GM19099 (cell line): Measurements from ENCODE around the gene OTUB2.

ENCODE experiments used
- POLR2A ChIP-seq: IDR thresholded peaks from 3 replicates; pipeline ENCODE4 v1.6.1; 2011; ENCODE audit warnings: low read depth; ENCODE audit not compliant: insufficient read length; ENCODE audit errors: extremely low read depth

OTUB2 gene

DNA sequence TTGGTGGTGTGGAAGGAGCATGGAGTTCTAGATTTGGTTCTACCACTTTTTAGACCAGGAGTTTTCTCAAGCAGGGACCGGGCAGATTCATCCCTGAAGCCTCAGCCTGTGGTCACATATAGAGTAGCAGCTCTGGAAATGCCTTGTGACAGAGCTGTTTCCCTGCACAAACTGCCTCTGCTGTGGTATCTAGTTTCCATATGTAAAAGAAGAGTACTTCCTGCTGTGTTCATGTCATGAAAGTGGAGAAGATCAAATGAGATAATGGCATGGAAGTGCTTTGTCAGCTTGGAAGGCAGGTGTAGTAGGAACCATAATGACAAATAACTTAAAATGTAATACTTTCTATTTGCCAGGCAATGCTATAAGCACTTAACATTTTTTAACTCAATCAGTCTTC is 26.1 kb downstream of the OTUB2 start:
- no peak for TF ChIP-seq POLR2A

DNA sequence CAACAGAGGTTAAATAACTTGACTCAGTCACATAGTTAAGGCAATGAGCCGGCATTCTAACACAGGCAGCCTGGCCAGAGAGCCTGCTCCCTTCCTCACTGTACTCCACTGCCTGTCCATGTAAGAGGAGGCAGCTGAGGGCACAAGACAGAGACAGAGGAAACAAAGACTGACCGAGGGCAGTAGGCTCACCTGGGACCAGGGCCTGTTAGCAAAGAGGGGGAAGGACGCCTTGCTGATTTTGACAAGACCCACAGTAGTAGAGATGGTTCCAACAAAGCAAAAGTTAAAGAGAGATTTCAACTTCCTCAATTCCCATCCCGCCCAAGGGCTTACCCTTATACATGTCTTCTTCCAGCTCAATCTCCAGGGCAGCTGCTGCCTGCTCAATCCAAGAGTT is 26.5 kb downstream of the OTUB2 start:
- TF ChIP-seq POLR2A = no peak

DNA sequence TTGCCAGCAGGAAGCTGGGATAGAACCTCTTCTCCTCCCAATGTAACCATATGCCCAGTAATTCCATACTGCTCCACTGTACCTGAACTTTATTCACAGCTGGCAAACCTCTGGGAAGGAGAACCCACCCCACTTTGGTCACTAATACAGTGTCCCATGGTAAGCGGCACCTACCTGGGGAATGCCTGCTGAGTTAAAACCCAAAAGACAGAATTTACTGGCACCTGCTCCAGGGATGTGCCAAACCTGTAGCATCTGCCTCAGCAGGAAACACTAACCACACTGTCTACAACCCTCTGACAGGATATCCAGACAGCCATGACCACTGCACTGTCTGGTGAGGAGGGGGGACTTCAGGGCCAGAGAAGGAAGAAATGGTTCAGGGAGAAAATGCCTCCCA is 28.3 kb downstream of the OTUB2 start:
- TF ChIP-seq POLR2A = no peak

DNA sequence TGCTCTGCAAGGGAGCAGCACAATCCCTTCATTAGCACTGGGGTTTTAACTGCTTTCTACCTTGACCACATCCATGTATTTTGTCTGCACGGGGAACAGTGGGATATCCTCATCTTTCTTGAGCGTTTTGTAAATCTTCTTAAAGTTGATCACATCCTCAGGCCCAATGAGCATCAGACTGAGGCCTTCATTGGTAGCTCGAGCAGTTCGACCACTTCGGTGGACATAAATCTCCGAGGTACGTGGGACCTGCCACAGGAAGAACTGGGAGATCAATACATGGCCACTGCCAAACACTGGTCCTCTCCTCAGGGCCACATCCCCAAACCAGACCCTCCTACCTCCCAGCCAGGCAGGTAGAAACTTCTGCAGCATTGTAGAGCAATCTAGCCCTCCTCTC is 28.8 kb downstream of the OTUB2 start:
- TF ChIP-seq POLR2A = no peak

DNA sequence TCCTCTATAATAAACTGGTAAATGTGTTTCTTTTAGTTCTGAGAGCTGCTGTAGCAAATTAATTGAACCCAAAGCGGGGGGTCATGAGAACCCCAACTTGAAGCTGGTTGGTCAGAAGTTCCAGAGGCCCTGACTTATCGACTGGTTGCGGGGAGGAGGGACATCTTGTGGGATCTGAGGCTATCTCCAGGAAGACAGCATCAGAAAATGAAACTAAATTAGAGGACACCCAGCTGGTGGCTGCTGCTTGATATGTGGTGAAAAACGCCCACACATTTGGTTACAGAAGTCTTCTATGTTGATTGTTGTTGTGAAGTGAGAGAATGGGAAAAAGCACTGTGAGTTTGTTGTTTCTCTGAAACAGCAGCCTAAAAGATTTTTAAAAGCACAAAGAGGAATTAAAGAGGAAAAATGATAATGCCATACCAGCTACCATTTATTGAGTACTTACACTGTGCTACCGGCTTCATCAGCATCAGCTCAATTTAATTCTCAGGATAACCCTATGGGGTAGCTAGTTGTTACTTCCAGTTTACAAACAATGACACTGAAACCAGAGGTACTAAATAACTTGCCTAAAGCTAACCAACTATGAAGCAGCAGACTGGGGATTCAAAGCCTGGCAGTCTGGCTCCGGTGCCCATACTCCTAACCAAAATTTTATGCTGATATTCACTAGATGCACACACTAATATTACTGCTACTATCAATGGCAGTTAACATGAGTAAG is 30.6 kb downstream of the OTUB2 start:
- no peak for TF ChIP-seq POLR2A

DNA sequence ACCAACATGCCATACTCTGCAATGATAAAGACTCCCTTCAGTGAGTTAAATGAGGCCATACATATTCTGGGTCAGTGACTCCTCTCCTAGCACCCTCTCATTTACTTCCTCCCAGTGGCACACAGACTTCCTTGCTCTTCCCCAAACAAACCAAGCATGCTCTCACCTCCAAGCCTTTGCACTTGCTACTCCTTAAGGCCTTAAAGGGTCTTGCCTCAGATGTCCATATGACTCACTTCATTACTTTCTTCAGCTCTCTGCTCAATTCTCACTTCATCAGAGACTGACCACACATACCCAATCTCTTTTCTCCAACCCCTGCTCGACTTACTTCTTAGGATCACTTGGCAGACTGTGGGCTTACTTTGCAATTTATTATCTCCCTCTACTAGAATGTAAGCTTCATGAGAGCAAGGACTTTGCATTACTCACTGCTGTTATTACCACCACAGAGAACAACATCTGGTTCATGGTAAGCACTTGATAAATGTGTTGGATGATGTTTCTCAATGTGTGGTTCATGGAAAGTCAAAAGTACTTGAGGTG is 32.1 kb downstream of the OTUB2 start:
- TF ChIP-seq POLR2A = no peak

DNA sequence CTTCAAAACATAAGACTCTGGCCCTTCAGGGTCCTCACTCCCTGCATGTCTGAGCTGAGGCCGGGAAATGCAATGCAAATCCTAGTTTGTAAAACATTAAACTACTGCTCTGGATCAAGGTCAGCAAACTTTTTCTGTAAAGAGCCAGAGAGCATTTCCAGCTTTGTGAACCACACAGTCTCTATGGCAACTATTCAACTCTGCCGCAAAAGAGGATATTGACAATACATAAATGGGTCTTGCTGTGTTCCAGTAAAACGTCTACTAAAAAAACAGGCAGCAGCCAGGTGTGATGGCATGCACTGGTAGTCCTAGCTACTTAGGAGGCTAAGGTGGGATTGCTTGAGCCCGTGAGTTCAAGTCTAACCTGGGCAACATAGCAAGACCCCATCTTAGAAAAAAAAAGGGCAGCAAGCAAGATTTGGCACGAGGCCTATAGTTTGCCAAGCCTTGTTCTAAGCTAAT is 32.6 kb downstream of the OTUB2 start:
- TF ChIP-seq POLR2A = no peak

DNA sequence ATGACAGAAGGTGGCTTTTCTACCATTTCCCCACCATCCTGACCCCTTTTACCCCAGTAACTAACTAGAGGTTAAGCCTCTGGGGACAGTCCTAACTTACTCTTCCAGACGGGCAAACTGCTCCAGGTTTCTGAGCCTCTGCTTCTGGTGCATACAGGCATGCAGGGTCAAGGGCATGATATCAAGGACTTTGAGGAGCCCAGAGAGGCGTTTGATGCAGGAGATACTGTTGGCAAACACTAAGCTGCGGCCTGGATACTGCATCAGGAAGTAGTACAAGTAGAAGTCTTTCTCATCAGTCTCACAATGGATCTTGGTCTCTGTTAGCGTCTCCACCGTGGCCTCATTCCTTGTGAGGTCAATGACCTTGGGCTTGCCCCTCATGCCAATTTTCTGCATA is 33.9 kb downstream of the OTUB2 start:
- no peak for TF ChIP-seq POLR2A

DNA sequence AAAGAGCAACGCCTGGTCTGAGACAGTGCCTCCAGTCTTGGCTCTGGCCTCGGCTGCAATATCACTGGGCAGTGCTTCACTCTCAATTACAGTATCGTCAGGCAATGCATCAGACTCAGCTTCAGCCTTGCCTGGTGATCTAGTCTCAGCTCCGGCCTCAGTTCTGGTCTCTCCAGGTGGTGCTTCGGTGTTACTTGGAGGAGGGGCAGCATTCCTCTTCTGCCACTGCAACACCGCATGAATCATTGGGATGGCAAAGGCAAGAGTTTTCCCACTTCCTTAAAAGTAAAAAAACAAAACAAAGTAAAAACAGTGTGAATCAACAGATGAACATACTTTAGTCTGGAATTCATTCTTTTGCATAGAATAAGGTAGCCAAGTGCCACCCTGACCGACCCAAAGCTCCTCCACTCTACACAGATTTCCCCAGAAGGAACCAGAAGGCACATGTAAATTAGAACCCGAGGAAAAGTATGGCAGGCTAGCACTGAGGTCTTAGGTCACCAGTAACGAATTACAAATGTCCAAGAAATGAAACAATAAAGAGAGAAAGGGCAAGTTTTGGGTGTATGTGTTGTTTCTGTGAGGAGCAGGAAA is 36.3 kb downstream of the OTUB2 start:
- TF ChIP-seq POLR2A = no peak

DNA sequence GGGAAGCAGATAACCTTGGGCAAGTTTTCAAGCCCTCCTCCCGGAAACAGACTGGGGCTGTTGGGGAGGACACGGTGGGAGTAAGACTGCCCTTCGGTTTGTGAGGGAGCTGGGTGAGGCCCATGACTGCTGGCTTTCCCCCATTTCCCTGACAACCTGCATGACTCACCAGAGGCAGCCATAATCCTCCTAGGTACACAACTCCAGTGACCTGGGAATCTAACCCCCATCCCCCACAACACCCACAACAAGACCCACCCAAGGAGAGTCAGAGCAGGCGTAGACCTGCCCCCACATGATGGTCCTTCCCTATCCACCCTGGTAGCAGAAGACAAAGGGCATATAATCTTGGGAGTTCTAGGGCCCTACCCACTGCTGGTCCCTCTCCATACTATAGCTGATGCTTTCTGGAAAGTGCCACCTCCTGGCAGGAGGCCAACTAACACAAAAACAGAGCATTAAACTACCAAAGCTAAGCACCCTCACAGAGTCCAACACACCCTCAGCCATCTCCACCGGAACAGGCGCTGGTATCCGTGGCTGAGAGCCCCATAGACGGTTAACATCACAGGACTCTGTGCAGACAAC is 40.0 kb downstream of the OTUB2 start:
- no peak for TF ChIP-seq POLR2A

DNA sequence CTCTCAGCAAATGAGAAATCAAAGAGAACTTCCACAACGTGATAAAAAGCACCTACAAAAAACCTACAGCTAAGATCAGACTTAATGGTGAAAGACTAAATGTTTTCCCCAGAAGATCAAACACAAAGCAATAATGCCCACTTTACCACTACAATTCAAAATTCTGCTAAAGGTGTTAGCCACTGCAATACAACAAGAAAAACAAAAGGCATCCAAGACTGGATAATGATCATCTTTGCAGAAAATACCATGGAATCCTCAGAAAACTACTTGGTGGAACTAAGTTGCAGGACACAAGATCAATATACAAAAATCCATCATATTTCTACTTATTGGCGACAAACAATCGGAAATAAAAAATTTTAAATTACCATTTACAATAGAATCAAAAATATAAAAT is 48.4 kb downstream of the OTUB2 start:
- no peak for TF ChIP-seq POLR2A

DNA sequence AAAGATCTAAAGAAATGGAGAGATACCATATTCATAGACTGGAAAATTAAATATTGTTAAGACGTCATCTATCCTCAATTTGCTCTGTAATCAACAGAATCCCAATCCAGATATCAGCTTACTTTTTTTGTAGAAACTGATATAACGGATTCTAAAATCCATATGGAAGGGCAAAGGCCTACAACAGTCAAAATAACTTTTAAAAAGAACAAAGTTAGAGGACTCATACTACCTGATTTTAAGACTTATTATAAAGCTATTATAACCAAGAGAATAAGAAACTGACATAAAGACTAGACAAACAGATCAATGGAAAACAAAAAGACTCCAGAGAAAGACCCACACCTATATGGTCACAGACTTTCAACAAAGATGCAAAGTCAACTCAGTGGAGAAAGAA is 48.9 kb downstream of the OTUB2 start:
- no peak for TF ChIP-seq POLR2A

DNA sequence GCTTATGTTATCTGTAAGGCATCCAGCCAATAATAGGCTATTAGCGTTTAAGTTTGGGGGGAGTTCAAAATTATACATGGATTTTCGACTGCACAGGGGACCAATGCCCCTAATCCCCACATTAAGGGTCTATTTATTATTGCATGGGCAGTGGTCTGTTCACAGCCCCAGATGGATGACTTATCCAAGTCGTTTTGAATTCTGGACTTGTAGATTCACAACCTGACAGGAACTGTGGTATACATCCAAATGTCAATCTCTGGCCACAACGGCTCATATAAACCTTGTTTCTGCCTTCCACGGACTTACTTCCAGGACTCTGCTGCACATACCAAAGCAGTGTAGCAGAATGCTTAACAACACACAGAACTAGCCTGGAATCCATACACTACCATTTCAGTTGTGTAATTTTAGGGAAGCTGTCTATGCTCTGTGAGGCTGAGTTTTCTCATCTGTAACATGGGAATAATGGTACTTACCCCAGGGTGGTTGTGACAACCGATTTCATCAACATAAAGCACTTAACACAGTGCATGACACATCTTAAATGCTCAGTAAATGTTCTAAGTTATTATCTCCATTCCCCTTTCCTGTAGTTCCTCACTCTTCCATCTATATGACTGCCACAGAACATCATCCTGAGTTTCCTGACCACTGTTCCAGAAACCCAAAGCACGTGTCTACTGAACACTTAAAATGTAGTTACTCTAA is 51.1 kb downstream of the OTUB2 start:
- no peak for TF ChIP-seq POLR2A

DNA sequence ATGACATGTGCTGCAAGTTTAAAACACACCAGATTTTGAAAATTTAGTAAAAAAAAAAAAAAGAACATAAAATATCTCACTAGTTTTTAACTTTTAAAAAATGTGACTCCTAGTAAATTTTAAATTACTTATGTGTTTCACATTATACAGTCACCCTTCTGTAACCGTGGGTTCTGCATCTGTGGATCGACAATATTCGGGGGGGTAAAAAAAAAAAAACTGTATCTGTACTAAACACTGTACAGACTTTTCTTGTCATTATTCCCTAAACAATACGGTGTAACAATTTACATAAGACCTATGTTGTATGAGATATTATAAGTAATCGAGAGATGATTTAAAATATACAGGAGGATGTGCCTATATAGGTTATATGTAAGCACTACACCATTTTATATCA is 51.7 kb downstream of the OTUB2 start:
- TF ChIP-seq POLR2A = no peak

DNA sequence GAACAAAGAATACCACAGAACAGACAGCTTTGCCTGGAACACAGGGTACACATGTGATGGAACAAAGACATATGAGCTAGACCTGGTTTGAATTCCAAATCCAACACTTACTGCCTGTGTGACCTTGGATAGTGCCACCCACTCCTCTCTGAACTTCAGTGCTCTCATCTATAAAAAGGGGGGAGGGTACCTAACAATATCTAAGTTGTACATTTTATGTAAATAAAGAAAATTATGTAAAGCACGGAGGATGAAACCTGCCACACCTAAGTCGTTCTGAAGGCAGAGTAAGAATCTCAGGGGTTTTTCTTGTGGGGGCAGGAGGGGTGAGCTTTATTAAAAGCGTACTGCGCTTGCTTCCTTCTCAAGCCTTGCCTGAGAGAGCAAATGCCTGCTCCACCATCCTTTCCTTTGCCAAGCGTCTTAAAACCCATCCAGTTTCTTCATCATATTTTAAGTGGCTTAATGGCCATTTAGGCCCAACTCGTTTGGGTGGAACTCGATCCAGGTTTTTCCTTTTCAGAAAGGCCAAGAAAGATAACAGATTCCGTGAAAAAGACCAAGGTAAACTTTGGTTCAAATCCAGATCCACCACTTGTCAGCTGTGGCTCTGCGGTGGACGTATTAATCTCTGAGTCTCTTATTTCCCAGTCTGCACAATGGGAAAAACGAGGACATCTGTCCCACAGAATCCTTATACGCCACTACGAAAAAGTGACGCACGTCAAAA is 53.9 kb downstream of the OTUB2 start:
- TF ChIP-seq POLR2A = no peak

DNA sequence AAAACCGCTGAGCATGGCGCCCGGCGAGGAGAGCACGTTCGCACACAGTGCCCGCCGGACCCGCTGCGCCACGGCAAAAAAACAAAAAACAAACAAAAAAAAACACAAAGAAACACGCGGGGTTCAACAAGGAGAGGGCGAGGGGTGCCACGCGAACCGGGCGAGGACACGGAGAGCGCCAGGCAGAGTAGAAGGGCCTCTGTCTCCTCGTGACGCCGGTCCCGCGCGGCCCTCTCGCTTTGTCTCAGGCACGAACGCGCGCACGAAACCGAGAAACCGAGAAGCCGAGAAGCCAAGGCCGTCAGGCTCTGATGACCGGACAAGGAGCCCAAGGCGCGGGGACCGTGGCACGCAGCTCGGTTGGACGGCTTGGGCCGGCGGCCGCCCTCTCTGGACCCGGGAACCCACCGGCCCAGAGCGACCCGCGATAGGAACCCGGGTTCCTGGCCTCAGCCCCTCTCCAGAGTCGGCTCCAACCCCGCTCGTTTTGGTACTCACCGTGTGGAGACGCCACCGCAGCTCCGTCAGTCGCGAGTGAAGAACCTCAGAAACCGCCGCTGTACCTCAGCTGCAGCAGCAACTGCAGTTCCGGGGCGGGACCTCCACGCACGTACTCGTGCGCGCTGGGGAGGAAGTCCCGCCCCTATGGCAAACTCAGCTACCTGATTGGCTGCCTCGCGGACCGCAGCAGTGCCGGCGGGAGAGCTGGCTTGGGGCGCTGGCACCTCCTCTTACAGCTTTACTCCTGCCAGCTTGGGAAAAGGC is 54.7 kb downstream of the OTUB2 start, which contains the start of the genes DDX24 and IFI27L1:
Gene DDX24 (minus strand): TSS at position 582 of the 765 bp plus-strand sequence. CDS start 1,460 bp downstream, outside the sequence.
Gene IFI27L1 (plus strand): TSS at position 690 of the 765 bp plus-strand sequence. CDS start 15,628 bp downstream, outside the sequence.
- TF ChIP-seq POLR2A = peak; percentile 95
